Nucleus accumbens (tissue), 56 donors: ENCODE measurements around the gene ATP6V0D1.

Source experiments
- DNase-seq, 56 donors: peaks; one replicate each; lab custom pipeline; 2025; lab: John Stamatoyannopoulos, UW

Gene ATP6V0D1

DNA sequence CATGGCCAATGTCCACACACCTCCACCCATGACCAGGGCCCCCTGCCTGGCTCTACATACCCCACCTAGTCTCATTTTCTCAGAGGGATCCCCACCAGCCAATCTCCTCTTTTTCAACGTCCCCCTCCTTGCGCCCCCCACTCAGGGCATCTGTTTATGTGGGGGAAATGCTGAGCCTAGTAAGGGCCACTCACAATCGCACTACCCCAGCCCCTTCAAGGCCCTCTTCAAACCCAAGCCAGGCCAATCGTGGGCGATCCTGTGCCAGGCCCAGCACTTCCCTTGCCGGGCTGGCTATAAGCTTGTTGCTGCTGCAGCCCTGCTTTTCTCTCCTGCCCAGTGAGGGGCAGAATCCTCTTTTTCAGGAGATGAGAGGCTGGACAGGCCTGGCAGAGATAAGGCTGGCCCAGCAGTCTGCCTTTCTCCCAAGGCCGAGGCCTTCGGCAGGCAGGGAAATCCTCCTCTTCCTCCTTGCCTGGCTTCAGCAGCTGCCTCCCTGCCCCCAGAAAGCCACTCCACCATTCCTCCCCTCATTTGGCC is 33.9 kb downstream of the ATP6V0D1 start:
- no peak for DNase-seq

DNA sequence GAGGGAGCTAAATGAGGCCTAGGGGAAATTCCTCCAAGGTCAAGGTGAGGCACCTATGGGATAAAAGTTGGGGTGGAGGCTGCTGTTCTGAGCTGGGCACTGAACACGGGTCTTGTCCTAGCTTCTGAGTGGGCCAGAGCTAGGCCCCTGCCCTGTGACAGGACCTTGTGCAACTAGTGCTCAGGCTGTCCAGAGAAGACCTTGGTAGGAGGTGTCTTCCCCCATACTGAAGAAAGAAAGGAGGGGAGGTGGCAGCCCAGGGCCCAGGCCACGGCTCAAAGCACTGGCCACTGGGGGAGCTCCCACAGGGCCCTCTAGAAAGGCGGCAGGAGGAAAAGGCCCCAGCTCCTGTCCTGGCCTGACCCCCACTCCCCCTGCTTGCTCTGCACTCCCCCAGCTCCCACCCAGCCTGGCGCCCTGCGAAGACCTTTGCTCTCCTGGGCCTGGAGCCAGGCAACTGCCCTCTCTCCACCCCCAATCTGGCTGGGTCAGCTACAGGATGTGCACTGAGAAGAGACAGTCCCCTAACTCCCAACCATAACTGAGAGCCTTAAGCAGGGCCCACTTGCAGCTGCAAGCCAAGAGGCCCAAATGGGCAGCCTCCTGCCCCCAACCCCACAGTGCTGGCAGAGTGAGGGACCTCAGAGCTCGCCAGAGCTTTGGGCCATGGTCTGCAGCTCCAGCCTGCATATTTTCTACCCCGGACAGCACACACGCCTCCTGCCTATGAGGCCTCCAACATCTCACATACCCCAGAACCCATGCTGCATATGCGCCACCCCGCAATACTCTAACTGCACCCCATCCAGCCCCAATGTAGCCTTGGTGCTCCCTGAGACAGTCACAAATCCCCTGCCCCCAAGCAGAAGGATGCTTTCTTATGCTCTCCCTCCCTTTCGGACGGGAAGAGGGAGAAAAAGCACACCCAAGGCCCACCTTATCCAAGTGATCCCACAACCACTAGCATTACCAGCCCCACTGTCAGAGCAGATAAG is 34.7 kb downstream of the ATP6V0D1 start:
- no peak for DNase-seq

DNA sequence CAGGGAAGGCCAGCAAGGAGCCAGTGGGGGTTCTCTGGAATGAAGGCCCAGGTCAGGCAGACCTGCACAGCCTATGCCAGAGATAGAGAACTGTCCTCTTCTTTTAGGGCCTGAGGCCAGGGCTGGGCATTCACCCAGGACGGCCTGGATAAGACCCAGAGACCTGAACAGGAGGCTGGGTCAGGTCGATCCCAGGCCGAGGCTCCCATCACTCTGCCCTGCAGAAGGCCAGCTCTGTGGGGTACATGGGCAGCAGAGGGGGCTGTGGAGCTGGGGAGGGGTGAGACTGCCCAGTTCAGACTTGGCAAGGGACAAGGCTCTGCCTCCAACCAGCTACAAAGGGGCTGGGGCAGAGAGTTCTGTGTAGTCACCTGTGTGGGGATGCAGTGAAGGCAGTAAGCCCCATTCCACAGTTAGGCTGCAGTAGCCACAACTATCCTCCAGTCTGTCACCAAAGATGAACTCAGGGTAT is 35.5 kb downstream of the ATP6V0D1 start:
- DNase-seq: no peak

DNA sequence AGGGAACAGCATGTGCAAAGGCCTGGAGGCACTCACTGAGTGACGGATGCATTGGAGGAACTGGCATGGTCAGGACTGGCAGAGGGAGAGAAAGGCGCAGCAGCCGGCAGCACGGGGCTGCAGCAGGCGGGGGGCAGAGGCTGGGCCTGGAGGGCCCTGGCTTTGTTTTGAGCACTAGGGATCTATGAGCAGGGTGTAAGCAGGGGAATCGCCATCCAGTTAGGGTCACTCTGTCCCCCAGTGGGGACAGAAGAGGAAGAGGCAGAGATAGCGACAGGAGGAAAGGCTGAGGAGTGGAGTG is 35.9 kb downstream of the ATP6V0D1 start:
- DNase-seq: no peak

DNA sequence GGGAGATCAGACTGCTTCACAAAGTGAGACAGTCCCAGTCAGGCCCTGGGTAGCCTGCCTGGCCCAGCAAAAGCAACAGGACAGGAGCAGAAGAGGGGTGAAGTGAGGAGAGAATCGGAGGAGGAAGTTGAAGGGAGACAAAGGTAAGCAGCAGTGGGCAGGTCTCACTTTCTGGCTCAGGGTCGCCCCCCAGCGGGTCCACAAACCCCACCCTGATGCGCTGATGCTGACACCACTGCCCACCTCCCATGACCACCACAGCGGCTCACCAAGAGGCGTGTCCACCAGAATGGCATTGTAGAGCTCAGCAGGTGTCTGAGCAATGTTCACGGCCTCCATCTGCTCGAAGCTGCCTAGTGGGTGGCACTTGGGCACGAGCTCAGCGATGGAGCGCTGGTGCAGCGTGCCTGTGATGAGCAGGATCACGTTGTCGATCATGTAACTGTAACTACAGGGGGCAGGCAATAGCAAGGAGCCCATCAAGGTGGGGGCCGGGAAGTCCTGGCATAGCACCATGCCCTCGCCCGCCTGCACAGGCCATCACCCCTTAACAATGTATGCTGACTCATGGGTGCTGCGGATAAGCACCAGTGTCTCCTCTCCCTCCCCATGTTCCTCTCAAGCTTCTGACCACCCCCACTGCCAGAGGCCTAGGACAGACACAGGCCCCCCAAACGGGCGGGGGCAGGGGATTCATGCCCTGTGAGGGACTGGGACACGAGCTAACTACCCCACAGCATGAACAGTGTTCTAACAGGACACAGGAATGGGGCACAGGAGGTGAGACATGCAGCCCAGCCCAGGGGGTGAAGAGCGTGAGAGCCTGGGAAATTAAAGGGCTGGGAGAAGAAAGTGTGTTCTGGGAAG is 36.5 kb downstream of the ATP6V0D1 start:
- DNase-seq: peak in 1 of 56 donors; percentile 17

DNA sequence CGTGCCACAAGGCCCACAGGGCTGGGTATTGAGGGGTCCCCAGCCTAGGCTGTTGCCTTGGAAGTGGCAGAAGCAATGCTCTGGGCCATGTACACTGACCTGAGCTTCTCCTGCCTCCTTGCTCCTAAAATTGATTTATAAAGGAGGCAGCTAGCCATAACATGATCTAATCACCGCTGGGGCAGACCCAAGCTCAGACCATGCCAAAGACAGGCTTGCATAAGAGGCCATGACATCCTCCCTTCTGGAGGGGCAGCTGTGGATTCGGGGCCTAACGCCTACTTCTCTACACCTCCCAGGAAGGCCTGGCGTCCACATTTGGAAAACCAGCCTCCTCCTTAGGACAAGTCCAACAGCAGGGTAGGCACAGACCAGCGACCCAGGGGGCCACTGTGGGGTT is 37.7 kb downstream of the ATP6V0D1 start:
- DNase-seq: no peak

DNA sequence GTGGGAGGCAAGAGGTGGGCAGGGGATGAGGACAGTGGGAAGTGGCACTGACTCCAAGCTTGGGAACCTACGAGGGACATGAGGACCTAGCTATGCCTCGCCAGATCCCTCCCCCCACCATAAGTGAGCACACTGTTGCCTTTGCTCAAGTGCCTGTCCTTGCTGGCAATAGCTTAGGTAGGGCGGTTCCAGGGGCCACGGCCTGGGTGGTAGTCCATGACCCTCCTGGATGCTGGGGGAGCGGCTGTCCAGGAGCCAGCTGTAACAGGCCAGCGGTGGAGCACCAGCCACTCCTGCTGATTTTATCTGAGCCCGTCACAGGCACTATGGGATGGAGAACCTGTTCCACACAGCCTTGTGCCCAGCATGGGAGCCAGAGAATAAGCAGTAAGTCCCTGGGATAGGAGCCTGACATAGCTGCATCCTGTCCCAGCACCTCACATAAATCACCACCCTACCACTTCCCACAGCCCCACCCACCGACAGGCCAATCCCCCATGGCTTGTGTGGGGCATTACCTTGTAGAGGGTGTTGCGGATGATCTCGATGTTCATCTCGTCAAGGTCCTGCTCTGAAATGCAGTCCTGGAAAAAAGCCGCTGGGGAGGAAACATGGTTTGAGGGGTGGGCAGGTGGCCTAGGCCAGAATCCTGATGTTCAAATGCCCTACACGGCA is 38.2 kb downstream of the ATP6V0D1 start:
- no peak for DNase-seq

DNA sequence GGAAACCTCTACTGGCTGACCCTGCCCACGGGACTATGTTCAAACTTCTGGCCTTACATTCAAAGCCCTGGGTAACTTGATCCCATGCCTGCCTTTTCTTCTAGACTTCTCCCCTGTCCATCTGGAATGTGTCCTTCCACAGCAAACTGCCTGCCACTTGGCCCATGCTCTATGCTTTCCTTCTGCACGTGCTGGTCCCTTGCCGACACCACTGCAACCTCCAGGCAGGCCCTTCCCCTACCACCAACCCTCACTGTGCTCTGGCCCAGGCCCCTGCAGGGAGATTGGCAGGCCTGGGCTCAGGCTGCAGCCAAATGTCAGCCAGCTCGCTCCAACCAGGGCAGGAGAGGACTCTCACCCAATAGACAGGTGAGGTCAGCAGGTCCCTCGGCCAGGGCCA is 39.0 kb downstream of the ATP6V0D1 start:
- no peak for DNase-seq

DNA sequence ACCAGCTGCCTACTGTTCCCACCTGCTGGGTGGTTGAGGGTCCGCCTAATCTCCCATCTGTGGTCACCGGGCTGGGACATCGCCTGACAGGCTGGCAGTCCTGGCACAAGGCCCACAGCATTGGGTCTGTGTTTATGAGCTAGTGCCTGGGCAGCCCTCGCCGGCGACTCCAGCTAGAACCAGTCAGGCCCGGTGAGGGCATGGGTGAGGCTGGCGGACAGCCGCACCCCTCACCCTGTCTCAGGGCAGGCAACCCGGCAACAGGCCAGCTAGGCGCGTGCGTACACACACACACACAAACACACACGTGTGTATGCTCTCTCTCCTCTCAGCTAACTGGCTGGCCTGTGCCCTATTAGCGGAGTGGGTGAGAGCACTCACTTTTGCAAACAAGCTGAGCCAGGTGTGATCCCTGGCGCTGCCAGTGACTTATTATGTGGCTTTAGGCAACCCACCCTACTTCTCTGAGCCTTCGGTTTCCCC is 39.6 kb downstream of the ATP6V0D1 start:
- DNase-seq: peak in 18 of 56 donors; percentile 9 to 61 (median 24)

DNA sequence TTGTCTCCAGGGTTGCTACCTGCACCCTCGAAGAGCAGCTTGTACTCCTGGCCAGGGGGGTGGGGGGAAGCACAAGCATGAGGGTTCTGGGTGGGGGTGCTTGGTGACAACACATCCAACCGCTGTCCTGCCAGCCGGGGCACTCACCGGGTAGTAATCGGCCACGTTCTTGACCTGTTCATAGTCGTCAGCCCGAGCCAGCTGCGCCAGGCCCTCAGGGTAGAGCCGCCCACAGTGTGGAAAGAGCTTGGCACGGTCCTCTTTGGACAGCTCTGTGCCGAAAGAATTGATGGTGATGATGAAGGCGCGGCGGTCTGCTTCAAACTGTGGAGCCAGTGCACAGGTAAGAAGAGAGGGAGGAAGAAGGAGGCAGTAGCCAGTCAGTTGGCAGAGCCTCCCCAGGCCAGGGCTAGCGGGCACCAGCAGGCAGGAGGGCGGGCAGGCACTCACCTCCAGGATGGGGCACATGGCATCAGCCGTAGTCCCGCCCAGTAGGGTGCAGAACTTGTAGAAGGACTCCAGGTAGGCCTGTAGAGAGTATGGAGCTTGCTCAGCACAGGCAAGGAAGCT is 42.0 kb downstream of the ATP6V0D1 start:
- no peak for DNase-seq

DNA sequence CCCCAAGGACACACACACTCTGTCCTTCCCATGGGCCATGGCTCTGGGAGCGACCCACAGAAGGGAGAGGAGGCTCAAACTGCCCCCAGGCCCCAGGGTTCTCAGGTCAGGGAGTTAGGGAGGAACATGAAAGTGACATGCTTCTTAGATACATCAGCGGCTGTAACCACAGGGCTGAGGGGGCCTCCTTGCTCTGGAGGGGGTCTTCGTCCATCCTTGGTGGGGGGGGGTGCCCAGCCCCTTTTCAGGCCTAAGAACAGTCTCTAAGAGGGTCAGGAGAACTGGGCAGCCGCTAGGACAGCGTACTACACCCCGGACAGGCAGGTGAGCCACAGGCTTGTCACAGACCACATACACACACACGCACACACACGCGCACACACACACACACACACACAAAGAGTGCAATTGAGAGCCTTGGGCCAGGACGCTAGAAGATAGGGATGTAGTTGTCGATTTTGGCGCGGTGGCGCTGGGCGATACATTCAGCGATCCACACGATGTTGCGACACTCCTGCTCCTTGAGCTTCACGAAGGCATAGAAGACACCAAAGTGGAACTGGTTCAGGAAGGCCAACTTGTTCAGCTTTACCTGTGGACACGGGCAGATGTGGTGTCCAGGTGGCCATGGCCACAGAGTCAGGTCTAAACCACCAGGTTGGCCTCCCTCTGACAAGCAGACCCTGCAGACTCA is 42.7 kb downstream of the ATP6V0D1 start:
- no peak for DNase-seq

DNA sequence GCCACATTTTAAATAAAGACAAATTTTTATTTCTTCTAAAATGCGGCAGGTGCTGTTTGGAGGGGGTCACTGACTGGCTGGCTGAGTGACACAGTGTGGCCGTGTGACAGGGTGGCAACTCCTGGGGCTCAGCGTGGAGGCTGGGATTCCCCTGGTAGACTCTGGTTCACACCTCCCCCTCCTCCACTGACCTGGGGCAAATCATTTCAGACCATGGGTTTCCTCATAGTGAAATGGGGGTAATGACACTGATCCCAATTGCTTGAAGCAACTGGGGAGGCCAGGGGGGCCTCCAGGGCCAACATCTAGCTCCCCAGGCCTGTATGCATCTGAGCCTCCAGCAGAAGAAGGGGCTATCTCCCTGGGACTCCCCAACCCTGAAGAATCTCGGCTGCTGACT is 43.4 kb downstream of the ATP6V0D1 start:
- DNase-seq: no peak

DNA sequence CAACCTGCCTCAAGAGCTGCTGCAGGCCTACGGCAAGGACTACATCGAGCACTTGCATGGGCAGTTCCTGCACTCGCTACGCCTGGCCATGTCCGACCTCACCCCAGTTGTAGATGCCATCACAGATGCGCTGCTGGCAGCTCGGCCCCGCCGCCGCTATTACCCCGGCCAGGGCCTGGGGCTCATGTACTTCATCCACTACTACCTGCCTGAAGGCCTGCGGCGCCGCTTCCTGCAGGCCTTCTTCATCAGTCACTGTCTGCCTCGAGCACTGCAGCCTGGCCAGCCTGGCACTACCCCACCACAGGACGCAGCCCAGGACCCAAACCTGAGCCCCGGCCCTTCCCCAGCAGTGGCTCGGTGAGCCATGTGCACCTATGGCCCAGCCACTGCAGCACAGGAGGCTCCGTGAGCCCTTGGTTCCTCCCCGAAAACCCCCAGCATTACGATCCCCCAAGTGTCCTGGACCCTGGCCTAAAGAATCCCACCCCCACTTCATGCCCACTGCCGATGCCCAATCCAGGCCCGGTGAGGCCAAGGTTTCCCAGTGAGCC is 44.2 kb downstream of the ATP6V0D1 start:
- no peak for DNase-seq

DNA sequence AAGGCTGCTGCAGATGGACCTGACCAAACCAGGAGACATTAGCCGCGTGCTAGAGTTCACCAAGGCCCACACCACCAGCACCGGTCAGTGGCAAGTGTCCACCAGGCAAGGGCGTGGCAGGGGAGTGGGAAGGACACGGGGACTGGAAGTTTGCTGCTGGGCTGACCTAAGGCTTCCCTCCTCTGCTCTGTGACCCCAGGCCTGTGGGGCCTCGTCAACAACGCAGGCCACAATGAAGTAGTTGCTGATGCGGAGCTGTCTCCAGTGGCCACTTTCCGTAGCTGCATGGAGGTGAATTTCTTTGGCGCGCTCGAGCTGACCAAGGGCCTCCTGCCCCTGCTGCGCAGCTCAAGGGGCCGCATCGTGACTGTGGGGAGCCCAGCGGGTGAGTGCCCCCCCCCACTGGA is 45.2 kb downstream of the ATP6V0D1 start:
- no peak for DNase-seq

DNA sequence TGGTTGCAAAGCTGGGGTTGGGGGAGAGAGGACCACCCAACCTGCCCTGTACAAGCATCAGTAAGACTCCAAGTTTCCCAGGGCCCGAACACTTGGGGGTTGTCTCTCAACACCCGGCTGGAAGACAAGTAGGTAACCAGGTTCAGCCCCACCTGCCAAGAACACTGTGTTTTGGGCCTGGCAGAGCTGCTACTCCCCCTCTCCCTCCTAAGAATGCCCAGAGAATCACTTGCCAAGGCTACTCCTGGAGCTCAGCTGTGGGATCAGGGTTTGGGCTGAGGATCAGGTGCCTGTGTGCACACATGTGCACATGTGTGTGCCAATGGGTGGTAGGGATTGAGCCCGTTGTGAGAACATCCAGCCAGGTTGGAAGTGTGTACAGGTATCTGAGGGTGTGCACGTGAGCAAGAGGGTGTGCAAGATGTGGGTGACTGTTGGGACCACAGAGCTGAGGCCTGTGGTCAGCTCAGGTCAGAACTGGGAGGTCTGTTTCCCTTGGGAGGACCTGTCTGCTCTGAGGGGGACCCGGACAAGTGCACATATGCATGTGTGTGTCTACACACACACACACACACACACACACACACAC is 47.7 kb downstream of the ATP6V0D1 start:
- DNase-seq: no peak

DNA sequence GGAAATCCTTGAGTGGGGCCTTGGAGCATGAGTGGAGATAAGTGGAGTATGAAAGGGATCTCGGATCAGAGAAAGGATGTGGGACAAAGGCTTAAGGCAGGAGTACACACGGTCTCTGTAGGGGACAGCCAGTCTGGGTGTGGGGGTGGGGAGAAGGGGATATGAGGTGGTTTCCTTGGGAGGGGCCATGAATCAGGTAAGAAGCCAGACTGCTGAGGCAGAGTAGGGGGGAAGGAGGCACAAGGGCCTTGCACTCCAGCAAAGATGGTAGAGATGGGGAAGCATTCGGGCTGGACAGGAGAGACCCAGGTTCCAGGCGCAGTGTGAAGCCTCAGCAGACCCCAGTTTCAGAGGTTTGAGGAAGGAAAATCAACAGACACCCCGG is 48.5 kb downstream of the ATP6V0D1 start:
- DNase-seq: no peak

DNA sequence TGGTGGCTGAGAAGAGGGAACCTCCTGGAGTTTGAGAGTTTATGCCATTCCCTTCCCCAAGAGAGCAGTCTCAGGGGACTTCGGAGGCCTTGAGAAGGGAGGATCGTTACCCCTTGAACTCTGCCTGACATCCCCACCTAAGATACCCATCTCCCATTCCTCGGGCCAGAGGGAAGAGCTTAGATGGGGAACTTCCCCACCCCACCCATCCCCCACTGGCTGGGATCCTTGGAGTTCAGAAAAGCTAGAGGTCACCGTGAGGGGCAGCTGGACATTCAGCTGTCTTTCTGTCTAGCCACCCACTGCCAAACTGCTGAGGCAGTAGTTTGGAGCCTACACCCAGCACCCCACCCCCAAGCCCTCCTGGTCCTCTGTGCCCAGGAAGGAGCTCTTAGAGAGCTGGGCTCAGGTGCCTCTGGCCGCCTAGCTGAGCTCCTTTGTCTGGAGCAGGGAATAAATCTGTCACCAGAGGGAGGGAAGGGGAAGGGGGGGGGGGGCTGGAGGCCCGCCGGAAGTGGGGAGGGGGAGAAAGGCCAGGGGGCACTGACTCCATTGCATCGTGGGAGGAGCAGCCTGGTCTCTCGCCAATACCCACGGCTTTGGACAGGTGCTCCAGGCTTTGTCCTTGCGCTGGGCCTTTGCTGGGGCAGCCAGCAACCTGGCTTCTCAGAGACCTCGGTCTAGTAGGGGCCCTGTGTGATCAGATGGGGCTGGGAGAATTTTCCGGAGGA is 49.0 kb downstream of the ATP6V0D1 start:
- DNase-seq: no peak
